GM18870 (cell line): Measurements from ENCODE around the gene ASPHD2.
"Not testable (repeated sequence)": the region's sequence is repeated elsewhere in the genome, so short reads cannot be mapped to it uniquely, and the experiment has no call there.

ENCODE experiments used
- ATAC-seq: cut with Tn5 transposase; IDR thresholded peaks from one replicate; pipeline ENCODE4 v1.9.1; 2021; ENCODE audit warnings: moderate library complexity; ENCODE audit not compliant: unreplicated experiment

ASPHD2 gene

GRCh38 chr22:26416256-26416655 lies 12.8 kb upstream of the ASPHD2 start:
- no peak for ATAC-seq

GRCh38 chr22:26416670-26417276 lies 12.3 kb upstream of the ASPHD2 start:
- no peak for ATAC-seq

GRCh38 chr22:26417406-26417805 lies 11.7 kb upstream of the ASPHD2 start:
- no peak for ATAC-seq

- no peak for ATAC-seq
Measured at GRCh38 chr22:26418620-26419019, 10.4 kb upstream of the ASPHD2 start.

- ATAC-seq, result no peak
Measured at GRCh38 chr22:26426924-26427323, 2.1 kb upstream of the ASPHD2 start.

- no peak for ATAC-seq
Measured at GRCh38 chr22:26429458-26430286, 612 bp downstream of the ASPHD2 start.

- ATAC-seq, result no peak
Measured at GRCh38 chr22:26430600-26430999, 1.5 kb downstream of the ASPHD2 start.

- ATAC-seq, result no peak
Measured at GRCh38 chr22:26431261-26431995, 2.4 kb downstream of the ASPHD2 start.

GRCh38 chr22:26432619-26433311 lies 3.7 kb downstream of the ASPHD2 start:
- ATAC-seq, result no peak

- no peak for ATAC-seq
Measured at GRCh38 chr22:26433805-26434204, 4.7 kb downstream of the ASPHD2 start.

GRCh38 chr22:26435327-26436093 lies 6.5 kb downstream of the ASPHD2 start:
- no peak for ATAC-seq

GRCh38 chr22:26436903-26437515 lies 7.9 kb downstream of the ASPHD2 start:
- no peak for ATAC-seq

GRCh38 chr22:26437694-26438392 lies 8.8 kb downstream of the ASPHD2 start:
- ATAC-seq, result no peak

GRCh38 chr22:26438776-26439175 lies 9.7 kb downstream of the ASPHD2 start:
- ATAC-seq, result not testable (repeated sequence)

- no peak for ATAC-seq
Measured at GRCh38 chr22:26439559-26439958, 10.5 kb downstream of the ASPHD2 start.

- no peak for ATAC-seq
Measured at GRCh38 chr22:26442086-26442756, 13.2 kb downstream of the ASPHD2 start.

GRCh38 chr22:26443901-26444690 lies 15.0 kb downstream of the ASPHD2 start:
- no peak for ATAC-seq

GRCh38 chr22:26444777-26445176 lies 15.7 kb downstream of the ASPHD2 start:
- no peak for ATAC-seq
